Fibroblast of the aortic adventitia (primary cell): ENCODE results near the gene CAPNS2. TPM values are rescaled to one million over a fixed set of nuclear protein-coding genes. Genes with fewer than 3 reads are reported as not detected.
A peak's percentile ranks its signal among the peaks of the same experiment; 100 is the strongest.

Source experiments
- DNase-seq: peaks from one replicate; pipeline ENCODE4 v3.0.0-alpha.2; 2010; ENCODE audit warnings: low read depth
- H3K4me3 ChIP-seq: 2 replicates; pipeline ENCODE4 v1.5.1; 2011; ENCODE audit warnings: low read depth, mild to moderate bottlenecking, control low read depth, low read length, moderate library complexity
- CTCF ChIP-seq: IDR thresholded peaks from 2 replicates; pipeline ENCODE4 v1.5.1; 2011; ENCODE audit warnings: mild to moderate bottlenecking, low read length, control low read depth, inconsistent platforms; ENCODE audit not compliant: insufficient read depth
- total RNA-seq: library from RNA; depleted of rRNA; stranded (reverse); fragments of >200 nt; gene quantifications from 2 replicates; pipeline ENCODE4 v1.2.3, GENCODE V29; 2012; ENCODE audit warnings: low replicate concordance

Gene CAPNS2
- total RNA-seq, 1 donor, result 1.7 TPM

DNA sequence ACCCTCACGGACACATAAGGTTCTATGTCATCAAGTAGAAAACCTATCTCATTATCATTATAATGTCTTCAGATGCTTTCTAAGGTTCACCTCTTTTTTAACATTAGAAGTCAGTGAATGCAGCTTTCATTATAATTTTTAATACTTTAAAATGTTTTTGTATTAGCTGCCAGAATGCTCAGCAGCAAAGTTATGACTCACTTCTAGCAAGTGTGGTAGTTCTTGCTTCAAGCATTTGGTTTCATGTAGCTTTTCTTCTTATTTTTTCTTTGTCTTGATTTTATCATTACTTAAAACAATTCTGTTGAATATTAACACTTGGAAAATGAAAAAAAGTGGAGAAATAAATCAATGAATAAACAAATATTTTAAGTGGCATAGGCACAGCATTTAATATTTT lies 34.3 kb upstream of the CAPNS2 start:
- H3K4me3 ChIP-seq, result no peak overlapping the region
- no peak for TF ChIP-seq CTCF
- peak; percentile 44 for DNase-seq

GRCh38 chr16:55534756-55535155 lies 31.7 kb upstream of the CAPNS2 start:
- TF ChIP-seq CTCF, result no peak
- H3K4me3 ChIP-seq, result no peak overlapping the region
- DNase-seq, result peak; percentile 45

- no peak for DNase-seq
- H3K4me3 ChIP-seq, result no peak overlapping the region
- TF ChIP-seq CTCF, result no peak
These were observed 27.4 kb upstream of the CAPNS2 start for GRCh38 chr16:55539049-55539448.

DNA sequence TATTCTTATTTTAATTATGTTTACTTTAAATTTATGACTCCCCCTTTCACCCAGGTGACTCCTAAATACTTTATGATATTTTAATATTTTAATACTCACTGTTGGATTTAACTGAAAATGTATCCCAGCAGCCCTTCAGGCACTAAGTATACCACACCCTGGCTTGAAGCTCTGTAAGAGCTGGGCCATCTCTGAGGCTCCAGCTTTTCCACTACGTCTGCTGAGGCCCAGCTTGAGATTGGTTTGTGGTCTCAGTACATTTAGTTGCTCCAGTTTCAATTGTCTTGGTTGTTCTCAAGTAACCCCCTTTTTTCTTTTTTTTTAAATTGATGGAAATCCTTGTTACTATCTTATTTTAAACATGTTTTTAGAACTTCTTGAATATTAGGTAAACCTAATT lies 27.0 kb upstream of the CAPNS2 start:
- no peak overlapping the region for H3K4me3 ChIP-seq
- no peak for TF ChIP-seq CTCF
- no peak for DNase-seq

DNA sequence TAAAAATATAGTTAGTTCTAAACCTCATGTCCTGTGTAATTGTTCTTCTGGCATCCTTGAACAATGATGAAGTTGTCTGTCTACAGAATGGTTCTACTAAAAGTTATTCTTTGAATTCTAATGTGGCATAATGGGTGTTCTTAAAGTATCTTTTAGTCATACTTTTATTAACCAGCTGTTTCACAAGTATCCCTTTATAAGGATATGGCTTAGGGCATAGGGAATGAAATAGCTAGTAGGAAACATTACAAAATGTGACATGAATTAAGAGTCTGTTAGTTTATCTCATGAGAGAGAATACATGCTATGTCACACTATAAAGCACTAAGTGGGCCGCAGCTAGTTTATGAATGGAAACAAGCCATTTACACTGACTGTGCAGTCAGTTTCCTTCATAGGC lies 26.3 kb upstream of the CAPNS2 start:
- DNase-seq, result no peak
- TF ChIP-seq CTCF, result no peak

DNA sequence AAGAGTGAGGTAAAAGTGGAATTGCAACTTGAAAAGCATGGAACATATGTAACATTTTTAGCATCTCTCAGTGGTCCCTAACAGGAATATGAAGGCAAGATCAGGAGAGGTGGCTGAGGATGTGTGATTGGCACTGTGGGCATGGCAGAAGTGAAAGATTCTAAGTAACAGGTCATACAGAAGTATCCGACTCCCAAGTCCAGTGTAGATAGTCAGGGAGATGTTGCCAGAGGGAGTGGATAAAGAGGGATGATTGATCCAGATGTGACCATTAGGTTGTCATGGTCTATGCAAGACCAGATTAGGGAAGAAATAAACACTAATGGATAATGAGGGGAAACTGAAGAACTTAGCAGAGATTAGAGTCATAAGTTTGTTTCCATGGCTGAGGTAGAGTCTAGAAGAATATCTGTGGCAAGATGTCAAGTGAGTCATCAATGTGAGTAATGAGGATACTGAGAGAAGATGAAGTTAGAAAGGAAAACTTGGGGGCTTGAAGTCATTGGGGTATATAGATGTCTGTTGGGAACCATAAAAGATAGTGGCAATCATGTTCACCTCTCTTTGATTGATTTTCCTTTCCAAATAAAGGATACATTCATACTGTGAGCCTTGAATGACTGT lies 23.9 kb upstream of the CAPNS2 start:
- no peak overlapping the region for H3K4me3 ChIP-seq
- no peak for TF ChIP-seq CTCF
- peak; percentile 77 for DNase-seq

More for the DNA sequence above, 26.3 kb upstream of the CAPNS2 start:
- H3K4me3 ChIP-seq, result no peak overlapping the region

DNA sequence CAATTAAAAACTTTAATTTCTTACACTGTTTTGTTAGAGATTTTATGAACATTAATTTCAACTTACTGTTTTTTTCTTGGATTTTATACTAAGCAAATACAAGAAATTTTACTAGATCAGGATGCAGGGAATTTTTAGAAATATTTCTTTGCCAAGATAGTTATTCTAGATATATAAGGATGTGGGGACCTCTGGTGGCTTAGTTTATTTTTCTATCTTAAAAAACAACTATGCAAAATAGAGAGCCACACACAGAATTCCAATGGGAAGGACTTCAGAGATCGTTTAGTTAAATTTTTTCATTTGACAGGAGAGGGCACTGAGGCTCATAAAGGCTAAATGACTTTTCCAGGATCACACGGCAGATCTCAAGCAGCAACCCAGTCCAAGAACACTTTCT lies 23.0 kb upstream of the CAPNS2 start:
- DNase-seq, result peak; percentile 72
- no peak overlapping the region for H3K4me3 ChIP-seq
- TF ChIP-seq CTCF, result peak; percentile 15
